ENCODE data around the gene KCNK2. TPM values are rescaled to one million over a fixed set of nuclear protein-coding genes. Genes with fewer than 3 reads are reported as not detected.

Gene KCNK2
- total RNA-seq, 2 donors from 2014 or later = 0.12 TPM; not detected in 1

GRCh38 chr1:215228193-215228592 is 145.7 kb downstream of the KCNK2 start:
- TF ChIP-seq CTCF (IDR thresholded peaks at IDR 0.05) = no peak
- Histone ChIP-seq H3K9me3 (no peaks in the 10 kb centered on the region), H3K27me3 (no peaks in the 10 kb centered on the region), H3K27ac (no peak overlapping the region), H3K4me1 (no peaks in the 10 kb centered on the region), H3K36me3 (no peaks in the 10 kb centered on the region), H3K4me3 (no peak overlapping the region)
- no peak for DNase-seq (ENCODE audit: low spot score)

GRCh38 chr1:215241451-215241850 is 158.9 kb downstream of the KCNK2 start:
- Histone ChIP-seq H3K36me3 (no peaks in the 10 kb centered on the region), H3K9me3 (no peaks in the 10 kb centered on the region), H3K27ac (no peak overlapping the region), H3K27me3 (no peaks in the 10 kb centered on the region), H3K4me1 (no peaks in the 10 kb centered on the region), H3K4me3 (no peak overlapping the region)
- TF ChIP-seq CTCF (IDR thresholded peaks at IDR 0.05) = no peak
- no peak for DNase-seq (ENCODE audit: low spot score)

GRCh38 chr1:215243345-215244054 is 161.0 kb downstream of the KCNK2 start:
- no peaks in the 10 kb centered on the region for H3K4me1 ChIP-seq
- H3K27ac ChIP-seq = no peak overlapping the region
- H3K9me3 ChIP-seq = no peaks in the 10 kb centered on the region
- no peak for TF ChIP-seq CTCF (IDR thresholded peaks at IDR 0.05)
- no peaks in the 10 kb centered on the region for H3K36me3 ChIP-seq
- no peak for DNase-seq (ENCODE audit: low spot score)
- no peaks in the 10 kb centered on the region for H3K27me3 ChIP-seq
- H3K4me3 ChIP-seq = no peak overlapping the region

GRCh38 chr1:215250913-215251312 is 168.4 kb downstream of the KCNK2 start:
- Histone ChIP-seq H3K36me3 (no peaks in the 10 kb centered on the region), H3K4me1 (no peaks in the 10 kb centered on the region), H3K9me3 (no peaks in the 10 kb centered on the region), H3K27ac (no peak overlapping the region), H3K4me3 (no peak overlapping the region), H3K27me3 (no peaks in the 10 kb centered on the region)
- DNase-seq (ENCODE audit: low spot score) = no peak
- no peak for TF ChIP-seq CTCF (IDR thresholded peaks at IDR 0.05)

GRCh38 chr1:215251428-215251827 is 168.9 kb downstream of the KCNK2 start:
- Histone ChIP-seq H3K4me3 (no peak overlapping the region), H3K27me3 (no peaks in the 10 kb centered on the region), H3K9me3 (no peaks in the 10 kb centered on the region)

More at GRCh38 chr1:215251428-215251827, 168.9 kb downstream of the KCNK2 start:
- no peak for TF ChIP-seq CTCF (IDR thresholded peaks at IDR 0.05)
- DNase-seq (ENCODE audit: low spot score) = no peak
- H3K27ac ChIP-seq = no peak overlapping the region
- no peaks in the 10 kb centered on the region for H3K4me1 ChIP-seq
- no peaks in the 10 kb centered on the region for H3K36me3 ChIP-seq

Measured in right atrium auricular region (tissue), 2 donors.